Stimulated activated CD4-positive, alpha-beta T cell treated with anti-CD3 and anti-CD28 coated beads, Interleukin-2, amount 100 ng/mL, for 24 hours (primary cell): Measurements from ENCODE around the gene TRIP13.
"Not testable (repeated sequence)": the region's sequence is repeated elsewhere in the genome, so short reads cannot be mapped to it uniquely, and the experiment has no call there.

Experiments used
- DNase-seq, 2 donors: peaks; one replicate each; pipeline ENCODE4 v3.0.0-alpha.2; 2020

TRIP13 gene, protein sequence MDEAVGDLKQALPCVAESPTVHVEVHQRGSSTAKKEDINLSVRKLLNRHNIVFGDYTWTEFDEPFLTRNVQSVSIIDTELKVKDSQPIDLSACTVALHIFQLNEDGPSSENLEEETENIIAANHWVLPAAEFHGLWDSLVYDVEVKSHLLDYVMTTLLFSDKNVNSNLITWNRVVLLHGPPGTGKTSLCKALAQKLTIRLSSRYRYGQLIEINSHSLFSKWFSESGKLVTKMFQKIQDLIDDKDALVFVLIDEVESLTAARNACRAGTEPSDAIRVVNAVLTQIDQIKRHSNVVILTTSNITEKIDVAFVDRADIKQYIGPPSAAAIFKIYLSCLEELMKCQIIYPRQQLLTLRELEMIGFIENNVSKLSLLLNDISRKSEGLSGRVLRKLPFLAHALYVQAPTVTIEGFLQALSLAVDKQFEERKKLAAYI

GRCh38 chr5:892394-893136, at the start of gene TRIP13, which contains the start of gene BRD9:
TRIP13 (plus strand) TSS chr5:892884; CDS start chr5:892999, 115 bp downstream.
BRD9 (minus strand) TSS chr5:892801; CDS start chr5:892657, 144 bp downstream.
- DNase-seq: peak; percentile 85 to 88

- not testable (repeated sequence) for DNase-seq
Observed at GRCh38 chr5:843371-843770, 49.3 kb upstream of the TRIP13 start.

DNA sequence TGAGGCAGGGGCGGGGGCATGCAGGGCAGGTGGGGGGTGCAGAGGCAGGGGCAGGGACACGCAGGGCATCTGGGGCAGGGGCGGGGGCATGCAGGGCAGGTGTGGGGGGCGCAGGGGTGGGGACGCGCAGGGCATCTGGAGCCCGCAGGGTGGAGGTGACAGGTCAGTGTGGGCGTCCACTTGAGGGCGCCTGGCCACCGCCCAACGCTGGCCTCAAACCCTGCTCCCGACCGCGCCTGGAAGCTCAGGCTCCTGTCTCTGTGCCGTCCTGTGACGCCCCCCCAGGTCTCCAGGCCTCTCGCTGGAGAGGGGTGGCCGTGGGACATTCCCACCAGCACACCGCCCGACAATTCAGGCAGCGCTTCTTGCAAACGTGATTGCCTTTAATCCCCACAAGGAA, 48.8 kb upstream of the TRIP13 start:
- not testable (repeated sequence) for DNase-seq

GRCh38 chr5:844426-844825, 48.3 kb upstream of the TRIP13 start:
- DNase-seq: not testable (repeated sequence)

DNA sequence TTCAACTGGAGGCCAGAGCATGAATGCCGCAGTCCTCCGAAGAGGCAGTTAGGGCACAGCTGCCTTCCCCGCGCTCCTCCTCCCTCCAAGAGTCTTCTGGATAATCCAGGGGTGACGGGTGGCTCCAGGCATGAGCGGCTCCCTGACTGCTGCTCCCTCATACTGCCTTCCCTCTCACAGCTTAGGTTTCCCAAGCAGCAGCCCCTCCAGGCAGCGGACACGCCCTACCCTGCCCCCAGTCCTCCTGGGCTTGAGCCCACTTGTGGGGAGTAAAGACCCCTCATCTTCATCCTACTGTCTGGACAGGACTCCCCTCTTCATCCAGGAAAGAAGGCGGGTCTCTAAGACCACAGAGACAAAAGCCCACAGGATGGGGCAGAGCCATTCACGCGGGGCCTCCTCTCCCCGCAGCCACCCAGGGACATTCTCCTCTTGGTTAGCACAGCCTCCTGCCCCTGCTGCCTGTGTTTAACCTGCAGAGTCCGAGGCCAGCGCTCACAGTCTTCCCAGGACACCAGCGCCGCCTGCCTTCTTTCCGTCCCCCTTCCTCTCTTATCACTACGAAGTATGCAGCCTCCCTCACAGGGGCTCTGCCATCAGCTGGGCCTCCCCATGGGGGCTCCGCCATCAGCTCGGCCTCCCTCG, 47.5 kb upstream of the TRIP13 start:
- not testable (repeated sequence) for DNase-seq

GRCh38 chr5:845676-846601, 46.7 kb upstream of the TRIP13 start:
- not testable (repeated sequence) for DNase-seq

DNA sequence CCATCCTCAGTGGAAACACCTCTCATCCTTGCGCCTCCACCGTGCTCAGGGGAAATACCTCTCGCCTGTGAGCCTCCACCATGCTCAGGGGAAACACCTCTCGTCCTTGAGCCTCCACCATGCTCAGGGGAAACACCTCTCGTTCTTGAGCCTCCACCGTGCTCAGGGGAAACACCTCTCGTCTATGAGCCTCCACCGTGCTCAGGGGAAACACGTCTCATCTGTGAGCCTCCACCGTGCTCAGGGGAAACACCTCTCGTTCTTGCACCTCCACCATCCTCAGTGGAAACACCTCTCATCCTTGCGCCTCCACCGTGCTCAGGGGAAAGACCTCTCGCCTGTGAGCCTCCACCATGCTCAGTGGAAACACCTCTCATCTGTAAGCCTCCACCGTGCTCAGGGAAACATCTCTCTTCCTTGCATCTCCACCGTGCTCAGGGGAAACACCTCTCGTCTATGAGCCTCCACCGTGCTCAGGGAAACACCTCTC, 46.0 kb upstream of the TRIP13 start:
- DNase-seq: not testable (repeated sequence)

DNA sequence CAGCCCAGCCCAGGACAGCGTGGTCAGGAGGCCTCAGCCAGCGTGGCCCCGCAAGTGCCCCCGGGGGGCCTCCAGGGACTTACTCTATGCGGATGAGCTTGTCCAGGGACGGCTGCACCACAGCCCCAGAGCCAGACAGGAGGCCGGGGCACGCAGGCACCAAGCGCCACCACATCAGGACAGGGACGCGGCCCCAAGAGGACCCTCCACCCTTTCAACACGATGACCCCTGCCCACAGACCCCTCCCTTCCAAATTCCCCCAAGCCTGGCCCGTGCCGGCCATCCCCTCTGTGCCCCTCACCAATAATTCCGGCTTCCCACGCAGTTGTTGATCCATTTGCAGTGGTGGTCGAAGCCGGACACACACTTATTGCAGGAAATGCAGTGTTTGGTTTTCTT, 45.5 kb upstream of the TRIP13 start:
- DNase-seq: not testable (repeated sequence)

GRCh38 chr5:847736-848135, 44.9 kb upstream of the TRIP13 start:
- not testable (repeated sequence) for DNase-seq

DNA sequence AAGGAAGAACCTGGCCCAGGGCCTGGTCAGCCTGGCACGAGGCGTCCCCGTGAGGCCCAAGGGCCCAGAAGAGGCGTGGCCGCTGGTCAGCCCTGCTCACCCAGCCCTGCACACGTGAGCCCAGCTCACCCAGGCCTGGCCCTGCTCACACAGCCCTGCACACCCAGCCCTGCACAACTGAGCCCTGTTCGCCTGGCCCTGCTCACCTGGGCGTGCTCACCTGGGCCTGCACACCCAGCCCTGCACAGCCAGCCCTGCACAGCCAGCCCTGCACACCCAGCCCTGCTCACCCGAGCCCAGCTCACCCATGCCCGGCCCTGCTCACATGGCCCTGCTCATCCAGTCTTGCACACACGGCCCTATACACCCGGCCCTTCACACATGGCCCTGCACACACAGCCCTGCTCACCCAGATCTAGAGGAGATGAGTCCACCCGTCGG, 44.0 kb upstream of the TRIP13 start:
- DNase-seq: no peak

- no peak for DNase-seq
Observed at GRCh38 chr5:849651-850301, 42.9 kb upstream of the TRIP13 start.

GRCh38 chr5:850511-851006, 42.1 kb upstream of the TRIP13 start, which contains the start of gene ZDHHC11:
ZDHHC11 (minus strand) TSS chr5:850986; CDS start chr5:850602, 384 bp downstream.
- no peak for DNase-seq

- DNase-seq: no peak
Observed at GRCh38 chr5:851076-851475, 41.6 kb upstream of the TRIP13 start.

DNA sequence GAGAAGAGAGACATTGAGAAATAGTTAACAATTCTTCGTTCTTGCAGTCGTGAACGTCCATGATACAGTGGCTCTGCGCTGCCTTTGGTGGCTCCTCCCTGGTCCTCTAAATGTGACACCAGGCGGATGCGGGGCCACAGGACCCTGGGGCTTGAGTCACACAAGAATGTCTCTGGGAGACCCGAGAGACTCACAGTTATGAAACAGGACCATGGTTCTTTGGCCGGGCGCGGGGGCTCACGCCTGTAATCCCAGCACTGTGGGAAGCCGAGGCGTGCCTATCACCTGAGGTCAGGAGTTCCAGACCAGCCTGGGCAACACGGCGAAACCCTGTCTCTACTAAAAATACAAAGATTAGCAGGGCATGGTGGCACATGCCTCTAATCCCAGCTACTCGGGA, 41.1 kb upstream of the TRIP13 start:
- no peak for DNase-seq

DNA sequence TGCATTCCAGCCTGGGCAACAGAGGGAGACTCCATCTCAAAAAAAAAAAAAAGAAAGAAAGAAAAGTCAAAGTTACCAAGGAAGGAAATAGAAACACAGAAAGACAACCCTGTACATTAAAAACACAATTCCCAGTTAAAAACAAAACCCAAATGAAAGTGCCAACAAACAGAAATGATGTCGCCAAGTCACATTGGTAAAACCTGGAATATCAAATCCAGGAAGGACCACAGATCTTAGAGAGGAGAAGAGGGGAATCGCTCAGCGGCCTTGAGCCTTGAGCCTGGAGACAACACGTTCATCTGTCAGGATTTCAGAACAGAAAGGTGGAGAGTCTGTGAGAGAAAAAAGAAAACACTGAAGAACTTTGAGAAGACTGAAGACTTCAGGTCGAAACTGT, 40.7 kb upstream of the TRIP13 start:
- DNase-seq: no peak

GRCh38 chr5:852431-853401, 40.0 kb upstream of the TRIP13 start:
- no peak for DNase-seq

- DNase-seq: not testable (repeated sequence)
Observed at GRCh38 chr5:853416-854090, 39.1 kb upstream of the TRIP13 start.

DNA sequence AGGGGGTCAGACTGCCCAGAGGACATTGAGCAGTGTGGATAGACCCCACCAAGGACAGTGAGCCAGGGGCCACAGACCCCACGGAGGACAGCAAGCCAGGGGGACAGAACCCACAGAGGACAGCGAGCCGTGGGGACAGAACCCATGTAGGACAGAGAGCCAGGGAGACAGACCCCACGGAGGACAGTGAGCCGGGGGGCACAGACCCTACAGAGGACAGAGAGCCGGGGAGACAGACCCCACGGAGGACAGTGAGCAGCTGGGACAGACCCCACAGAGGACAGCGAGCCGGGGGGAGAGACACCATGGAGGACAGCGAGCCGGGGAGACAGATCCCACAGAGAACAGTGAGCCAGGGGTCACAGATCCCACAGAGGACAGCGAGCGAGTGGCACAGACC, 38.5 kb upstream of the TRIP13 start:
- DNase-seq: no peak
